Neuronal stem cell (in vitro differentiated cells): ENCODE results near the gene TOGARAM2.

Experiments used
- DNase-seq: peaks from one replicate; pipeline ENCODE4 v3.0.0-alpha.2; 2013; ENCODE audit warnings: low spot score
- H2AFZ ChIP-seq: one replicate; pipeline ENCODE4 v1.6.1; 2013; ENCODE audit warnings: mild to moderate bottlenecking, low read length, inconsistent platforms
- H2AK5ac ChIP-seq: 2 replicates; pipeline ENCODE4 v1.6.1; 2013; ENCODE audit warnings: low read depth, mild to moderate bottlenecking, inconsistent platforms, low read length, moderate library complexity, mixed read lengths
- H2BK120ac ChIP-seq: 2 replicates; pipeline ENCODE4 v1.6.1; 2013; ENCODE audit warnings: low read depth, mild to moderate bottlenecking, inconsistent platforms, low read length, moderate library complexity, mixed read lengths
- H2BK12ac ChIP-seq: one replicate; pipeline ENCODE4 v1.6.1; 2013; ENCODE audit warnings: low read length, inconsistent platforms
- H2BK15ac ChIP-seq: 2 replicates; pipeline ENCODE4 v1.6.1; 2013; ENCODE audit warnings: mild to moderate bottlenecking, low read length, inconsistent platforms, mixed read lengths
- H2BK5ac ChIP-seq: one replicate; pipeline ENCODE4 v1.6.1; 2013; ENCODE audit warnings: inconsistent platforms, mild to moderate bottlenecking, low read length, moderate library complexity
- H3K14ac ChIP-seq: one replicate; pipeline ENCODE4 v1.6.1; 2013; ENCODE audit warnings: low read length, inconsistent platforms
- H3K18ac ChIP-seq: 2 replicates; pipeline ENCODE4 v1.6.1; 2013; ENCODE audit warnings: low read length, inconsistent platforms
- H3K23ac ChIP-seq: 2 replicates; pipeline ENCODE4 v1.6.1; 2013; ENCODE audit warnings: low read depth, mild to moderate bottlenecking, mixed read lengths, low read length, inconsistent platforms; ENCODE audit not compliant: poor library complexity
- H3K27ac ChIP-seq: replicated peaks from 3 replicates; pipeline ENCODE4 v1.5.1; 2013; ENCODE audit warnings: low read length, inconsistent platforms
- H3K27me3 ChIP-seq, 3 experiments: 2 replicates each; pipeline ENCODE4 v1.6.1; 2013; ENCODE audit warnings: low read length in 3 of 3, mild to moderate bottlenecking in 2 of 3, inconsistent platforms in 1 of 3, low read depth in 1 of 3, mixed read lengths in 1 of 3, moderate library complexity in 1 of 3; ENCODE audit not compliant: control insufficient read depth in 3 of 3, insufficient read depth in 3 of 3
- H3K36me3 ChIP-seq, 2 donors: replicated peaks in 1 of 2; 2 replicates each; pipeline ENCODE4 v1.6.1; 2013; ENCODE audit warnings: low read length in 2 of 2; ENCODE audit not compliant: control insufficient read depth in 2 of 2, insufficient read depth in 2 of 2
- H3K4ac ChIP-seq: 2 replicates; pipeline ENCODE4 v1.6.1; 2013; ENCODE audit warnings: inconsistent platforms, mild to moderate bottlenecking, low read length, moderate library complexity
- H3K4me1 ChIP-seq, 2 donors: 1 replicate in 1 of 2; 2 replicates in 1 of 2; pipeline ENCODE4 v1.6.1; 2013; ENCODE audit warnings: low read length in 2 of 2, low read depth in 1 of 2; ENCODE audit not compliant: control insufficient read depth in 2 of 2, insufficient read depth in 1 of 2
- H3K4me2 ChIP-seq: one replicate; pipeline ENCODE4 v1.6.1; 2013; ENCODE audit warnings: mild to moderate bottlenecking, low read length, inconsistent platforms; ENCODE audit not compliant: insufficient read depth, poor library complexity, severe bottlenecking
- H3K4me3 ChIP-seq, 2 donors: 2 replicates each; pipeline ENCODE4 v1.5.1; 2013; ENCODE audit warnings: low read length in 2 of 2, mild to moderate bottlenecking in 2 of 2, inconsistent platforms in 1 of 2, moderate library complexity in 1 of 2
- H3K79me1 ChIP-seq: one replicate; pipeline ENCODE4 v1.6.1; 2013; ENCODE audit warnings: low read depth, mild to moderate bottlenecking, inconsistent platforms, low read length, moderate library complexity
- H3K9ac ChIP-seq: one replicate; pipeline ENCODE4 v1.6.1; 2013; ENCODE audit warnings: mild to moderate bottlenecking, low read depth, low read length, inconsistent platforms; ENCODE audit not compliant: poor library complexity
- H3K9me3 ChIP-seq, 2 donors: replicated peaks in 1 of 2; 2 replicates each; pipeline versions ENCODE3 to v1.6.1; 2013; ENCODE audit warnings: low read length in 2 of 2, mild to moderate bottlenecking in 2 of 2, inconsistent platforms in 1 of 2, low read depth in 1 of 2, mixed read lengths in 1 of 2, moderate library complexity in 1 of 2; ENCODE audit not compliant: control insufficient read depth in 2 of 2, insufficient read depth in 1 of 2
- H4K8ac ChIP-seq: one replicate; pipeline ENCODE4 v1.6.1; 2013; ENCODE audit warnings: low read depth, mild to moderate bottlenecking, inconsistent platforms, low read length, moderate library complexity
- H4K91ac ChIP-seq: one replicate; pipeline ENCODE4 v1.6.1; 2013; ENCODE audit warnings: low read length, low read depth, mild to moderate bottlenecking, inconsistent platforms; ENCODE audit not compliant: poor library complexity
- WGBS, 2 donors: extraction: QIAGEN DNeasy Blood & Tissue Kit; methylation state at CpG; one replicate each; pipeline ENCODE4 v1.1.7; 2013; ENCODE audit warnings: missing lambda C conversion rate in 2 of 2, mixed read lengths in 1 of 2; ENCODE audit not compliant: insufficient read length in 2 of 2, insufficient replicate concordance in 1 of 2; ENCODE audit errors: extremely low coverage in 2 of 2; 5-methylcytosine and 5-hydroxymethylcytosine counted together

TOGARAM2 gene

GRCh38 chr2:29015701-29016470 lies 34.8 kb downstream of the TOGARAM2 start:
- Histone ChIP-seq H3K27me3 (peaks cover 0 to 30% (median 0%) of the 10 kb centered on the region in 3 experiments), H3K9me3 (no peaks in the 10 kb centered on the region), H3K79me1 (no peaks in the 10 kb centered on the region), H3K4me1 (peaks cover 10 to 14% of the 10 kb centered on the region in 2 donors), H3K18ac (no peak overlapping the region), H3K14ac (no peak overlapping the region), H3K23ac (no peak overlapping the region), H4K91ac (no peak overlapping the region), H3K36me3 (no peaks in the 10 kb centered on the region), H3K4me3 (no peak overlapping the region), H2BK5ac (no peak overlapping the region), H3K27ac (no peak overlapping the region), H3K4ac (no peak overlapping the region), H2BK15ac (no peak overlapping the region), H3K9ac (no peak overlapping the region), H2AFZ (no peak overlapping the region), H3K4me2 (no peak overlapping the region), H4K8ac (no peak overlapping the region), H2BK120ac (no peak overlapping the region), H2AK5ac (no peak overlapping the region), H2BK12ac (no peak overlapping the region)
- WGBS, 2 donors = no CpG with 5 or more reads among the region's 17 CpGs
- DNase-seq = no peak

GRCh38 chr2:29016504-29016903 lies 35.4 kb downstream of the TOGARAM2 start:
- Histone ChIP-seq H4K8ac (no peak overlapping the region), H2BK12ac (no peak overlapping the region), H3K4me2 (no peak overlapping the region), H3K23ac (no peak overlapping the region), H3K18ac (no peak overlapping the region), H3K4ac (no peak overlapping the region), H3K27ac (no peak overlapping the region), H3K27me3 (peaks cover 0 to 27% (median 0%) of the 10 kb centered on the region in 3 experiments), H3K36me3 (no peaks in the 10 kb centered on the region), H2AFZ (no peak overlapping the region), H2BK120ac (no peak overlapping the region), H3K14ac (no peak overlapping the region), H2BK15ac (no peak overlapping the region), H3K4me1 (peaks cover 4 to 8% of the 10 kb centered on the region in 2 donors), H3K9me3 (no peaks in the 10 kb centered on the region), H3K4me3 (no peak overlapping the region), H2BK5ac (no peak overlapping the region), H3K9ac (no peak overlapping the region), H4K91ac (no peak overlapping the region), H2AK5ac (no peak overlapping the region), H3K79me1 (no peaks in the 10 kb centered on the region)
- no CpG with 5 or more reads among the region's 5 CpGs for WGBS, 2 donors
- no peak for DNase-seq

DNA sequence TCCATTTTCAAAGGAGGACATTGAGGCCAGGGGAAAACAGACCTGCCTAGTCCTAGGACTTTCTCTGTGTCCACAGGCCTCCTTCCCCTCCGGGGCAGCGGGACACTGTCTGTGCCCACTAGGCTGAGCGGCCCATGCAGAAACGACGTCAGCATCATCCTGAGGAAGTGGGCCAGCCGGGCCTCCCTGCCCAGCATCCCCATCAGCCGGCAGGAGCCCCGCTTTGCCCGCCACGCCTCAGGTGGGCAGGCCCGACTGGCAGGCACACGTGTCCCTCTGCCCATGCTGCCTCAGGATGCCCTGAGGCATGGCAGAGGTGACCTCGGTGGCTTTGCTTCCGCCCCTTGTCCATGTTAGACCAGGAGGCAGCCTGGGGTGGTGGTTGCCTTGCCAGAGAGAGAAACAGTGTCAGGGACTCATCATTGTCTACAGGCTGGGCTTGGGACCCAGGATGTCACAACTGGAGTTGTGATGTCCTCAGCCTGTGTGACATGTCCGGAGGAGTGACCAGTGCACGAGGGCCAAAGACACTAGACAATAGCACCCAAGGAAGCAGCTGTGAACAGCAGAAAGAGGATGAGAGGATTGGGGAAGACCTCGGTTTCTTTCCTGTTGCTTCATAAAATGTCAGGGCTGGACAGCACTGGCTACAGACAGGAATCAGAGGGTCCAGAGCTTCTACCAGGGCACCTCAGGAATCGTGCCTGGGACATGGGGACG lies 36.8 kb downstream of the TOGARAM2 start:
- H3K4me3 ChIP-seq = no peak overlapping the region
- H3K36me3 ChIP-seq = no peaks in the 10 kb centered on the region
- H2BK5ac ChIP-seq = no peak overlapping the region
- no peak overlapping the region for H2AFZ ChIP-seq
- peaks cover 5 to 8% of the 10 kb centered on the region in 2 donors for H3K4me1 ChIP-seq
- no peak overlapping the region for H3K23ac ChIP-seq
- no peaks in the 10 kb centered on the region for H3K79me1 ChIP-seq
- no peak overlapping the region for H3K14ac ChIP-seq
- peak overlapping the region; percentile 38 for H4K91ac ChIP-seq
- H3K18ac ChIP-seq = no peak overlapping the region
- H3K27me3 ChIP-seq = peaks cover 0 to 15% (median 0%) of the 10 kb centered on the region in 3 experiments
- H3K27ac ChIP-seq = no peak overlapping the region
- H3K9me3 ChIP-seq = no peaks in the 10 kb centered on the region
- no peak overlapping the region for H3K4me2 ChIP-seq
- WGBS, 2 donors = no CpG with 5 or more reads among the region's 19 CpGs
- peak overlapping the region; percentile 77 for H2BK12ac ChIP-seq
- no peak overlapping the region for H4K8ac ChIP-seq
- no peak overlapping the region for H3K4ac ChIP-seq
- no peak overlapping the region for H2BK120ac ChIP-seq
- H2AK5ac ChIP-seq = peak overlapping the region; percentile 36
- H2BK15ac ChIP-seq = no peak overlapping the region
- no peak overlapping the region for H3K9ac ChIP-seq
- DNase-seq = no peak

DNA sequence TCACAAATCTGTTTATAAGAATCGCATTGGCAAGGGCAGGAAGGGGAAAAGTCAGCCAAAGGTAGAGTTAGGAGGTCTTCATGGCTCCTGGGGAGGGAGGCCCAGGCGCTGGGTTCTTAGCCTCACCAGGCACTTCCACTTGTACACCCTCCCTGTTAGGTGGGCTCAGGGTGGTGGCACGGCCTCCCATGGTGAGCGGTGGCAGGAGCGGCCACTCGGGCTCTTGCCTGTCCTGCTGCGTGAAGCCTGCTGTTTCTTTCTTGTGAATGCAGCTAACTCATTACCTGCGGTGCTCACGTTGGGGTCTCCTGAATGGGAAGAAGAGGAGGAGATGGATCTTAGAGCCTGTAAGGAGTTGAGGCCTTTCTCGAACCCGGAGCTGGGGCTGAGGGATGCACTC lies 40.8 kb downstream of the TOGARAM2 start:
- no peak overlapping the region for H3K4ac ChIP-seq
- H4K91ac ChIP-seq = peak overlapping the region; percentile 49
- H3K23ac ChIP-seq = no peak overlapping the region
- H3K27ac ChIP-seq = no peak overlapping the region
- H2BK15ac ChIP-seq = no peak overlapping the region
- H3K4me3 ChIP-seq = no peak overlapping the region
- no peak overlapping the region for H2AK5ac ChIP-seq
- H2BK12ac ChIP-seq = no peak overlapping the region
- H2BK120ac ChIP-seq = no peak overlapping the region
- no peak overlapping the region for H3K18ac ChIP-seq
- no peaks in the 10 kb centered on the region for H3K9me3 ChIP-seq
- H4K8ac ChIP-seq = no peak overlapping the region
- H3K4me1 ChIP-seq = peaks cover 5 to 14% of the 10 kb centered on the region in 2 donors
- no CpG with 5 or more reads among the region's 11 CpGs for WGBS, 2 donors
- H3K14ac ChIP-seq = no peak overlapping the region
- H3K9ac ChIP-seq = no peak overlapping the region
- H2AFZ ChIP-seq = peak overlapping the region; percentile 77
- no peaks in the 10 kb centered on the region for H3K27me3 ChIP-seq
- H3K79me1 ChIP-seq = no peaks in the 10 kb centered on the region
- no peak for DNase-seq
- H3K4me2 ChIP-seq = no peak overlapping the region
- H2BK5ac ChIP-seq = peak overlapping the region; percentile 4
- H3K36me3 ChIP-seq = no peaks in the 10 kb centered on the region
